ENCODE measurements around the gene ATOH8. TPM values are rescaled to one million over a fixed set of nuclear protein-coding genes. Genes with fewer than 3 reads are reported as not detected.
"Not testable (repeated sequence)": the region's sequence is repeated elsewhere in the genome, so short reads cannot be mapped to it uniquely, and the experiment has no call there.

ATOH8 gene
- total RNA-seq, 1 experiment from 2014 or later = 1.1 TPM

- H3K27me3 ChIP-seq (ENCODE audit: control insufficient read depth, insufficient read depth, low read length) = no peaks in the 10 kb centered on the region
- H3K4me3 ChIP-seq (ENCODE audit: insufficient read depth, low read depth, low read length) = peak overlapping the region; percentile 4; the same call in 1 of the 2 replicates
- peak; percentile 40 for DNase-seq
- no peaks in the 10 kb centered on the region for H3K36me3 ChIP-seq (replicated peaks; ENCODE audit: control insufficient read depth, insufficient read depth, low read length)
Measured at GRCh38 chr2:85827879-85828569, 74.2 kb downstream of the ATOH8 start.

- DNase-seq = no peak
- H3K4me3 ChIP-seq (ENCODE audit: insufficient read depth, low read depth, low read length) = no peak overlapping the region
- H3K27me3 ChIP-seq (ENCODE audit: control insufficient read depth, insufficient read depth, low read length) = no peaks in the 10 kb centered on the region
- H3K36me3 ChIP-seq (replicated peaks; ENCODE audit: control insufficient read depth, insufficient read depth, low read length) = no peaks in the 10 kb centered on the region
Measured at GRCh38 chr2:85828725-85829124, 74.9 kb downstream of the ATOH8 start.

- H3K4me3 ChIP-seq (ENCODE audit: insufficient read depth, low read depth, low read length); H3K36me3 ChIP-seq (replicated peaks; ENCODE audit: control insufficient read depth, insufficient read depth, low read length); H3K27me3 ChIP-seq (ENCODE audit: control insufficient read depth, insufficient read depth, low read length); DNase-seq: not testable (repeated sequence)
Measured at GRCh38 chr2:85829394-85829793, 75.6 kb downstream of the ATOH8 start.

DNA sequence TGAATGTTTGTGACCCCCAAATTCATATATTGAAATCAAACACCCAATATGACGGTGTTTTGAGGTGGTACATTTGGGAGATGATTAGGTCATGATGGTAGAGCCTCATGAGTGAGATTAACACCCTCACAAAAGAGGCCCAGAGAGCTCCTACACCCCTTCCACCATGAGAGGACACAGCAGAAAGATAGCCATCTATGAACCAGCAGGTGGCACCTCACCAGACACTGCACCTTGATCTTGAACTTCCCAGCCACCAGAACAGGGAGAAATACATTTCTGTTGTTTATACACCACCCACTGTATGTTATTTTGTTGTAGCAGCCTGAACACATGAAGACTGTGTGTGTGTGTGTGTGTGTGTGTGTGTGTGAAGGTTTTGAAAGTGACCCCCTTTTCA is 76.9 kb downstream of the ATOH8 start:
- Histone ChIP-seq H3K27me3 (ENCODE audit: control insufficient read depth, insufficient read depth, low read length) (no peaks in the 10 kb centered on the region), H3K4me3 (ENCODE audit: insufficient read depth, low read depth, low read length) (no peak overlapping the region), H3K36me3 (replicated peaks; ENCODE audit: control insufficient read depth, insufficient read depth, low read length) (no peaks in the 10 kb centered on the region)
- DNase-seq = no peak

DNA sequence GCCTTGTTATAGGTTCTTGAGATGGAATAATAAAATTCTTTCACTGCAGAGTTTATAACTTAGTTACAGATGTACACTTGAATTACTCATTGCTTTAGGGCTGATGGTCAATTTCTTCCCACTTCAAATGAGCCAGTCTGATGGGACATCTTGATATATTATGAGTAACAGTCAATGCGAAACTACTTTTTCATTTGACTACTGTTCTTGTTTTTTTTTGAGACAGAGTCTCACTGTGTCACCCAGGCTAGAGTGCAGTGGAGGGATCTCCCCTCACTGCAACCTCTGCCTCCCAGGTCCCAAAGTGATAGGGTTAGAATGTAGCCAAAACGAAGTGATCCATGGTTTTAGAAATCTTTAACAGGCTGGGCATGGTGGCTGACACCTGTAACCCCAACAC is 77.9 kb downstream of the ATOH8 start:
- Histone ChIP-seq H3K27me3 (ENCODE audit: control insufficient read depth, insufficient read depth, low read length) (no peaks in the 10 kb centered on the region), H3K36me3 (replicated peaks; ENCODE audit: control insufficient read depth, insufficient read depth, low read length) (no peaks in the 10 kb centered on the region), H3K4me3 (ENCODE audit: insufficient read depth, low read depth, low read length) (no peak overlapping the region)
- DNase-seq = no peak

- no peak overlapping the region for H3K4me3 ChIP-seq (ENCODE audit: insufficient read depth, low read depth, low read length)
- H3K36me3 ChIP-seq (replicated peaks; ENCODE audit: control insufficient read depth, insufficient read depth, low read length) = no peaks in the 10 kb centered on the region
- no peak for DNase-seq
- H3K27me3 ChIP-seq (ENCODE audit: control insufficient read depth, insufficient read depth, low read length) = no peaks in the 10 kb centered on the region
Measured at GRCh38 chr2:85834466-85834865, 80.7 kb downstream of the ATOH8 start.

Other genes with a start within 250 kb of the ATOH8 start
- 57.6 and 98.6 TPM in 2 replicates for gene MAT2A, start 214.8 kb upstream of the ATOH8 start, total RNA-seq (2014; rRNA removed; shearing (Covaris generic))
- 23.3 and 33.0 TPM in 2 replicates for gene GGCX, start 192.5 kb upstream of the ATOH8 start, total RNA-seq (2014; rRNA removed; shearing (Covaris generic))
- 17.7 and 33.0 TPM in 2 replicates for gene VAMP8, start 176.4 kb upstream of the ATOH8 start, total RNA-seq (2014; rRNA removed; shearing (Covaris generic))
- 1.00 and 1.4 TPM in 2 replicates for gene VAMP5, start 169.6 kb upstream of the ATOH8 start, total RNA-seq (2014; rRNA removed; shearing (Covaris generic))
- gene RNF181, start 158.2 kb upstream of the ATOH8 start, total RNA-seq (2014; rRNA removed; shearing (Covaris generic)) = 159 and 201 TPM in 2 replicates
- gene TMEM150A, start 151.3 kb upstream of the ATOH8 start, total RNA-seq (2014; rRNA removed; shearing (Covaris generic)) = 15.7 and 17.9 TPM in 2 replicates
- gene C2orf68, start 141.9 kb upstream of the ATOH8 start, total RNA-seq (2014; rRNA removed; shearing (Covaris generic)) = 69.8 and 84.4 TPM in 2 replicates
- gene USP39, start 137.8 kb upstream of the ATOH8 start, total RNA-seq (2014; rRNA removed; shearing (Covaris generic)) = 98.6 and 103 TPM in 2 replicates
- gene SFTPB, start 85.8 kb upstream of the ATOH8 start, total RNA-seq (2014; rRNA removed; shearing (Covaris generic)) = not detected in 2 replicates
- gene GNLY, start 59.6 kb upstream of the ATOH8 start, total RNA-seq (2014; rRNA removed; shearing (Covaris generic)) = not detected in 2 replicates
- 2.1 and 3.4 TPM in 2 replicates for gene ST3GAL5, start 135.0 kb downstream of the ATOH8 start, total RNA-seq (2014; rRNA removed; shearing (Covaris generic))

Data from H7 (cell line).